ENCODE measurements around the gene ACOT9. TPM values are rescaled to one million over a fixed set of nuclear protein-coding genes. Genes with fewer than 3 reads are reported as not detected.

The ACOT9 gene
- total and polyA plus RNA-seq, 10 donors = 25.7 to 46.9 (median 38.5) TPM

- peak; percentile 96 for DNase-seq
- TF ChIP-seq POLR2A (IDR thresholded peaks at IDR 0.05) (no peak), POLR2AphosphoS5 (IDR thresholded peaks at IDR 0.05) (peak; percentile 82 to 91 (median 88)), CTCF (IDR thresholded peaks at IDR 0.05 in 8 of 11, conservative IDR thresholded peaks at IDR 0.05 in 3 of 11) (peak in 2 of 11 experiments; percentile 12 to 26)
- intact Hi-C loops (cut with DNase I; ENCODE audit: low total_unique reads) = no loop called here
- Histone ChIP-seq H3K36me3 (peaks cover 0 to 12% (median 5%) of the 10 kb centered on the region in 6 donors), H3K4me3 (peak within 1 kb of the TSS; percentile 44 to 80 (median 60)), H3K4me1 (peaks cover 5 to 36% (median 11%) of the 10 kb centered on the region in 6 donors), H3K9me3 (no peaks in the 10 kb centered on the region), H3K27me3 (replicated peaks in 1 of 7) (no peaks in the 10 kb centered on the region), H3K27ac (peak within 1 kb of the TSS; percentile 65 to 91 (median 83))
- whole genome bisulfite sequencing, 5 donors = 0 to 26% (median 0%) methylated on average over 8 to 73 of the region's 73 CpGs
Observed at GRCh38 chrX:23667239-23668177, 75.6 kb downstream of the ACOT9 start, which contains the start of gene PRDX4. PRDX4 (plus strand) TSS chrX:23667493; CDS start chrX:23667571, 78 bp downstream.

DNA sequence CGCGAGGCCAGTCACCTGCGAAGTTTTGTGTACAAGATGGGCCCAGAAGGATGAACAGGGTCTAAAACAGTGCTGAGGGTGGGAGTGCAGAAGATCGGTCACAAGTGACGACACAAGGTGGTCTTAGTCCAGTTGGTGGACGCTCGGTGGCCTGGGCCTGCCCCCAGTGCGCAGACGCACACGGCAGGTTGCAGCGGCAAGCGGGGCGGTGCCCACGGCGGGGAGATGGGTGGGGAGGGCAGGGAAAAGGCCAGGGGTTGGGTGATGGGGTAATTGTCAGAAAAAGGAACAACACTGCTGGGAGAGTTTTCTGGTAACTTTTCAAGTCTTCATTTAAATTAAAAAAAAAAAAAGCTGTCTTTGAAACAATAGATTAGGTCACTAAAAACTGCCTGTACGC, 76.8 kb downstream of the ACOT9 start:
- TF ChIP-seq POLR2AphosphoS5 (IDR thresholded peaks at IDR 0.05) (no peak), POLR2A (IDR thresholded peaks at IDR 0.05) (no peak), CTCF (IDR thresholded peaks at IDR 0.05 in 8 of 11, conservative IDR thresholded peaks at IDR 0.05 in 3 of 11) (no peak)
- no peaks in the 10 kb centered on the region for H3K27me3 ChIP-seq (replicated peaks in 1 of 7)
- H3K36me3 ChIP-seq = peaks cover 0 to under 1% (median 0%) of the 10 kb centered on the region in 6 donors
- H3K27ac ChIP-seq = peak overlapping the region in 3 of 8 donors; percentile 84 to 87 (median 84)
- intact Hi-C loops (cut with DNase I; ENCODE audit: low total_unique reads) = no loop called here
- 55 to 88% (median 83%) methylated on average over 16 of the region's 16 CpGs for WGBS, 5 donors
- DNase-seq = peak; percentile 82
- H3K4me1 ChIP-seq = peaks cover 5 to 38% (median 16%) of the 10 kb centered on the region in 6 donors
- H3K9me3 ChIP-seq = no peaks in the 10 kb centered on the region
- H3K4me3 ChIP-seq = no peak overlapping the region

GRCh38 chrX:23664496-23664895, 78.6 kb downstream of the ACOT9 start:
- Histone ChIP-seq H3K27ac (no peak overlapping the region), H3K27me3 (replicated peaks in 1 of 7) (no peaks in the 10 kb centered on the region), H3K4me3 (no peak overlapping the region), H3K36me3 (no peaks in the 10 kb centered on the region), H3K4me1 (peaks cover 5 to 37% (median 16%) of the 10 kb centered on the region in 6 donors), H3K9me3 (no peaks in the 10 kb centered on the region)
- intact Hi-C loops (cut with DNase I; ENCODE audit: low total_unique reads) = no loop called here
- TF ChIP-seq POLR2A (IDR thresholded peaks at IDR 0.05) (no peak), POLR2AphosphoS5 (IDR thresholded peaks at IDR 0.05) (no peak), CTCF (IDR thresholded peaks at IDR 0.05 in 8 of 11, conservative IDR thresholded peaks at IDR 0.05 in 3 of 11) (no peak)
- 83 to 99% (median 92%) methylated on average over 1 to 10 of the region's 10 CpGs for WGBS, 5 donors
- no peak for DNase-seq

DNA sequence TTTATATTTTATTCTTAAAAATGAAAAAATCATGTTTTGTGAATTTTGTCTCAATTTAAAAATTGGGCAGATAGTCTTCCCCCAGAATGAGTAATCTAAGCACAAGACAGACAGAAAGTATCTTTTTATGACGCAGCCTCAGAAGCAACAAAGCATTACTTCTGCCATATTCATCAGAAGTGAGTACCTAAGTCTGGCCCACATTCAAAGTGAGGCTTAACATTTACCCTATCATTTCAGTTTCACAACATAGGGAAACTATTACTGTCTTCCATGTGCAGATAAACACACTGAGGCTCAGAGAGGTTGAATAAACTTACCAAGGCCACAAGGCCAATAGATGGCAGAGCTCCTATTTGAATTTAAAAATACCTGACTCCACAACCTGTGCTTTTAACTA, 80.2 kb downstream of the ACOT9 start:
- TF ChIP-seq CTCF (IDR thresholded peaks at IDR 0.05 in 8 of 11, conservative IDR thresholded peaks at IDR 0.05 in 3 of 11) (no peak), POLR2A (IDR thresholded peaks at IDR 0.05) (no peak), POLR2AphosphoS5 (IDR thresholded peaks at IDR 0.05) (no peak)
- Histone ChIP-seq H3K36me3 (no peaks in the 10 kb centered on the region), H3K4me1 (peaks cover 0 to 21% (median 7%) of the 10 kb centered on the region in 6 donors), H3K27me3 (replicated peaks in 1 of 7) (no peaks in the 10 kb centered on the region), H3K27ac (peak overlapping the region in 4 of 8 donors; percentile 15 to 44 (median 38)), H3K4me3 (no peak overlapping the region), H3K9me3 (no peaks in the 10 kb centered on the region)
- 65 to 95% (median 75%) methylated on average over 1 of the region's 1 CpG for WGBS, 5 donors
- DNase-seq = no peak
- intact Hi-C loops (cut with DNase I; ENCODE audit: low total_unique reads) = no loop called here
